Vagina (tissue), 2 donors: Measurements from ENCODE around the gene CAPS2. TPM values are rescaled to one million over a fixed set of nuclear protein-coding genes. Genes with fewer than 3 reads are reported as not detected.

Experiments
- DNase-seq, 2 donors: peaks; one replicate each; pipeline ENCODE4 v3.0.0-alpha.2; 2017; ENCODE audit errors: extremely low spot score in 2 of 2
- H3K27ac ChIP-seq: fragments of 200-600 bp; sonication (generic); one replicate; pipeline ENCODE4 v1.5.1; 2019
- H3K27me3 ChIP-seq: fragments of 200-600 bp; sonication (generic); one replicate; pipeline ENCODE4 v1.5.1; 2019
- H3K36me3 ChIP-seq, 2 donors: fragments of 200-600 bp; sonication (generic); one replicate each; pipeline ENCODE4 v1.5.1; 2017 to 2019
- H3K4me1 ChIP-seq: fragments of 200-600 bp; sonication (generic); one replicate; pipeline ENCODE4 v1.5.1; 2019
- H3K4me3 ChIP-seq, 2 donors: fragments of 200-600 bp; sonication (generic); 1 replicate in 1 of 2; 2 replicates in 1 of 2; pipeline ENCODE4 v1.5.1; 2016 to 2019
- H3K9me3 ChIP-seq: fragments of 200-600 bp; sonication (generic); one replicate; pipeline ENCODE4 v1.5.1; 2019
- CTCF ChIP-seq, 3 experiments: fragments of 450-650 bp in 2 of 3; fragments of 200-600 bp in 1 of 3; sonication (generic) in 1 of 3; IDR thresholded peaks; one replicate each; pipeline ENCODE4 v1.5.1; 2017 to 2019; ENCODE audit warnings: antibody characterized with exemption in 3 of 3, mild to moderate bottlenecking in 2 of 3, moderate library complexity in 2 of 3
- POLR2A ChIP-seq, 2 donors: fragments of 450-650 bp; IDR thresholded peaks; one replicate each; pipeline ENCODE4 v1.6.1; 2017; ENCODE audit warnings: antibody characterized with exemption in 2 of 2, mild to moderate bottlenecking in 2 of 2, moderate library complexity in 2 of 2
- POLR2AphosphoS5 ChIP-seq, 2 donors: sonication (generic); formaldehyde crosslinking; IDR thresholded peaks; one replicate each; pipeline ENCODE4 v1.9.0; 2017; ENCODE audit warnings: antibody characterized with exemption in 2 of 2, mild to moderate bottlenecking in 2 of 2, low read depth in 1 of 2; ENCODE audit not compliant: insufficient read depth in 1 of 2
- intact Hi-C: fragments of 100-400 bp; cut with DNase I; formaldehyde crosslinking; loops from one replicate; pipeline ENCODE4 v1.15.1; 2023
- total RNA-seq: library from RNA; depleted of rRNA; stranded (reverse); fragments of >200 nt; gene quantifications from one replicate; pipeline ENCODE4 v1.2.3, GENCODE V29; 2016

The CAPS2 gene
- total RNA-seq, 1 donor from 2014 or later: 24.6 TPM

DNA sequence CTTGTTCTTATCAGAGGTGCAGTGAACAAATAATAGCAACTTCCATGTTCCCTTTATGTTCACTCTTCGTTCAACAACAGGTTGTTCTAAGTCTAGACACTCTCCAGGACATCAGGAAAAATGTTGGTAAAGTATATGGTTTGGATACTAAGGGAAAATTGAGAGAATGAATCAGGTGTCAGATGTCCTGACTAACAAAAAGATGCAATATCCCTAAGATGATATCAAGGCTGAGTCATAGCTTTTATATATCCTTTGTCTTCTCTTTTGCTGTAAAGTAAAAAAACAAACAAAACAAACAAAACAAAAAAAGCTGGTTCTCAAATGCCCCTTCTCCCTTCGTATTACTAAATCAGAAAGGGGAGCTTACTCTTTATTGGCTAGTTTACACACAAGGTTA lies 15.4 kb upstream of the CAPS2 start:
- no peak for TF ChIP-seq POLR2A (IDR thresholded peaks at IDR 0.05)
- no peak for TF ChIP-seq POLR2AphosphoS5 (IDR thresholded peaks at IDR 0.05; ENCODE audit: insufficient read depth in 1 of 2, low read depth in 1 of 2)
- no peak for TF ChIP-seq CTCF (IDR thresholded peaks at IDR 0.05)
- DNase-seq: no peak
- Histone ChIP-seq H3K4me1 (no peaks in the 10 kb centered on the region), H3K36me3 (no peaks in the 10 kb centered on the region), H3K4me3 (no peak overlapping the region), H3K27ac (no peak overlapping the region), H3K9me3 (no peaks in the 10 kb centered on the region), H3K27me3 (no peaks in the 10 kb centered on the region)
- intact Hi-C loops: no loop called here

DNA sequence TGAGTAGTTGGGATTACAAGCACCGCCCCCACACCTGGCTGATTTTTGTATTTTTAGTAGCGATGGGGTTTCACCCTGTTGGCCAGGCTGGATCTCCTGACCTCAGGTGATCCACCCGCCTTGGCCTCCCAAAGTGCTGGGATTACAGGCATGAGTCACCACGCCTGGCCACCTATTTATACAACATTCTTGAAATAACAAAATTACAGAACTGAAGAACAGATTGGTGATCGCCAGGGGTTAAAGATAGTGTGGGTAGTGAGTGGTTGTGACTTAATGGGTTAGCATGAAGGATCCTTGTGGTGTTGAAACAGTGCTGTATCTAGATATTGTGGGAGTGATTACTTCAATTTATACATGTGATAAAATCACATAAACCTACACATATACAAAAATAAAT lies 11.7 kb upstream of the CAPS2 start:
- DNase-seq: no peak
- H3K9me3 ChIP-seq: no peaks in the 10 kb centered on the region
- no peaks in the 10 kb centered on the region for H3K36me3 ChIP-seq
- no peaks in the 10 kb centered on the region for H3K27me3 ChIP-seq
- intact Hi-C loops: no loop called here
- TF ChIP-seq POLR2AphosphoS5 (IDR thresholded peaks at IDR 0.05; ENCODE audit: insufficient read depth in 1 of 2, low read depth in 1 of 2): no peak
- TF ChIP-seq CTCF (IDR thresholded peaks at IDR 0.05): no peak
- no peak for TF ChIP-seq POLR2A (IDR thresholded peaks at IDR 0.05)
- H3K4me3 ChIP-seq: no peak overlapping the region
- H3K27ac ChIP-seq: no peak overlapping the region
- H3K4me1 ChIP-seq: no peaks in the 10 kb centered on the region

DNA sequence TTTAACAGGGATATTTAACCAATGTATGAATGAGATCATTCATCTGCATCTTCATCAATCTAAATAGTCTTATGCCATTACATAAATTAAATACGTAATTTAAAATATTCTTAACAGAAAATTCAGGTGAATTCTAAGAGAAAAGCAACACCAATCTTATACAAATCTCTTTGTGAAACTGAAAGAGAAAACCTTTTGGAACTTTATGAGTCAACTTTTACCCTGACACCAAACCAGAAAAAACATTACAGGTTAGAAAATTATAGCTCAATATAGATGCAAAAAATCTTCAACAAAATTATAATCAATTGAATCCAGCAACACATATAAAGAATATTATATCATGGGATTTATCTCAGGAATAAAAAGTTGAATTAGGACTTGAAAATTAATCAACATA lies 7.8 kb upstream of the CAPS2 start:
- no peak for TF ChIP-seq POLR2AphosphoS5 (IDR thresholded peaks at IDR 0.05; ENCODE audit: insufficient read depth in 1 of 2, low read depth in 1 of 2)
- TF ChIP-seq POLR2A (IDR thresholded peaks at IDR 0.05): no peak
- TF ChIP-seq CTCF (IDR thresholded peaks at IDR 0.05): no peak
- H3K4me1 ChIP-seq: peaks cover 6% of the 10 kb centered on the region
- H3K4me3 ChIP-seq: no peak overlapping the region
- intact Hi-C loops: loop anchor here (10.0 kb wide), 1 partner anchor 167 kb away; no protein-coding TSS in a partner anchor
- H3K27me3 ChIP-seq: no peaks in the 10 kb centered on the region
- no peak for DNase-seq
- H3K36me3 ChIP-seq: no peaks in the 10 kb centered on the region
- H3K9me3 ChIP-seq: no peaks in the 10 kb centered on the region
- H3K27ac ChIP-seq: no peak overlapping the region

- Histone ChIP-seq H3K27ac (peak within 1 kb of the TSS; percentile 33), H3K27me3 (no peaks in the 10 kb centered on the region), H3K36me3 (no peaks in the 10 kb centered on the region), H3K4me1 (peaks cover 11% of the 10 kb centered on the region), H3K9me3 (no peaks in the 10 kb centered on the region), H3K4me3 (peak within 1 kb of the TSS; percentile 39 to 43)
- DNase-seq: peak in 1 of 2 donors; percentile 91
- intact Hi-C loops: loop anchor here (10.0 kb wide), 1 partner anchor 170 kb away; no protein-coding TSS in a partner anchor
- TF ChIP-seq POLR2AphosphoS5 (IDR thresholded peaks at IDR 0.05; ENCODE audit: insufficient read depth in 1 of 2, low read depth in 1 of 2) (peak; percentile 52), CTCF (IDR thresholded peaks at IDR 0.05) (peak; percentile 66 to 94 (median 88)), POLR2A (IDR thresholded peaks at IDR 0.05) (no peak)
Observed at GRCh38 chr12:75334384-75335030, 4.4 kb upstream of the CAPS2 start, which contains the start of gene GLIPR1L1. Gene GLIPR1L1, plus strand, starts transcription at chr12:75334670. Its CDS starts 59 bp downstream, at chr12:75334729.

DNA sequence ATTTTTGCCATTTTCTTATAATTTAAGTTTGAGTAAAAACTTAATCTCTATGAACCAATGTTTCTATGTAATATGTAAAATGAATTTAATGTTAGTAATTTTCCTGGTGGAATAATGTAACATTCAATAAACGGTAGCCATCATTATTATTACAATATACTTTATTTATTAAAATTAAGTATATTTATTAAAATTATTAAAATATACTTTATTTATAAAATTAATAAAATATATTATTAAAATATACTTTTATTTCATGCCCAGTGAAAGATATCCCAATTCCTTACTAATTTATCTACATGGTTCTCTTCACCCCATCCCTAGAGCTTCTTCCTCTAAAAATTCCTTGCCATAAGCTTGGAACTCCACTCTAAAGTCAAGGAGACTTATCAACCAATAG lies 2.5 kb downstream of the CAPS2 start:
- H3K27ac ChIP-seq: no peak overlapping the region
- intact Hi-C loops: no loop called here
- H3K4me1 ChIP-seq: peaks cover 8% of the 10 kb centered on the region
- TF ChIP-seq CTCF (IDR thresholded peaks at IDR 0.05) (no peak), POLR2A (IDR thresholded peaks at IDR 0.05) (no peak), POLR2AphosphoS5 (IDR thresholded peaks at IDR 0.05; ENCODE audit: insufficient read depth in 1 of 2, low read depth in 1 of 2) (no peak)
- no peaks in the 10 kb centered on the region for H3K9me3 ChIP-seq
- no peak for DNase-seq
- no peaks in the 10 kb centered on the region for H3K36me3 ChIP-seq
- no peak overlapping the region for H3K4me3 ChIP-seq
- no peaks in the 10 kb centered on the region for H3K27me3 ChIP-seq
